ENCODE data around the gene EXOC4. TPM values are rescaled to one million over a fixed set of nuclear protein-coding genes. Genes with fewer than 3 reads are reported as not detected.

EXOC4 gene
- total RNA-seq, 1 experiment from 2014 or later: 71.0 TPM

DNA sequence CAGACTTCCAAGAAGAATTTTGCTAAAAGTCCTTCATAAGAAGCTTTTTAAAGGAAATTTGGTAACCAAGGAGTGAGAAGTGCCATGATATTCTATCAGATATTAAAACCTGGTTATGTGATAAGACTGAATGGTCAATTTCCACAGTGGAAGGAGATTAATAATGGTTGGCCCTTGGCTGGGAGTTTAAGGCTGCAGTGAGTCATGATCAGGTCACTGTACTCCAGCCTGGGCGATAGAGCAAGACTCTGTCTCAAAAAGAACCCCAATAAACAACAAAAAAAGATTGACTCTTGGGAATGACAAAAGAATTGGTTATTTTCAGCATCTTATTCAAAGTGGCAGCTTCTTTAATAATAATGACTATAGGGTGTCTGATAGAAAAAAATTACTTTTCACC is 37.2 kb downstream of the EXOC4 start:
- no peaks in the 10 kb centered on the region for H3K27me3 ChIP-seq (ENCODE audit: control insufficient read depth, insufficient read depth, low read length)
- intact Hi-C loops (cut with micrococcal nuclease; ENCODE audit: unreplicated experiment) (no loop called here), in situ Hi-C loops (cut with HindIII; ENCODE audit: low pct_unique_long_range_greater_than_20kb, low sequenced_read_pairs) (no loop called here)
- ChIA-PET CTCF (no interaction called here), POLR2A (no interaction called here)
- no peak overlapping the region for H3K27ac ChIP-seq (ENCODE audit: low read length)
- no peak overlapping the region for H3K4me3 ChIP-seq (ENCODE audit: low read depth in 2 of 2, low read length in 2 of 2)
- ATAC-seq (no peak), DNase-seq (ENCODE audit: low read depth, low spot score) (no peak)
- TF ChIP-seq TCF7L2 (IDR thresholded peaks at IDR 0.05; ENCODE audit: low read depth, low read length): no peak
- TF ChIP-seq, protein P1, sequence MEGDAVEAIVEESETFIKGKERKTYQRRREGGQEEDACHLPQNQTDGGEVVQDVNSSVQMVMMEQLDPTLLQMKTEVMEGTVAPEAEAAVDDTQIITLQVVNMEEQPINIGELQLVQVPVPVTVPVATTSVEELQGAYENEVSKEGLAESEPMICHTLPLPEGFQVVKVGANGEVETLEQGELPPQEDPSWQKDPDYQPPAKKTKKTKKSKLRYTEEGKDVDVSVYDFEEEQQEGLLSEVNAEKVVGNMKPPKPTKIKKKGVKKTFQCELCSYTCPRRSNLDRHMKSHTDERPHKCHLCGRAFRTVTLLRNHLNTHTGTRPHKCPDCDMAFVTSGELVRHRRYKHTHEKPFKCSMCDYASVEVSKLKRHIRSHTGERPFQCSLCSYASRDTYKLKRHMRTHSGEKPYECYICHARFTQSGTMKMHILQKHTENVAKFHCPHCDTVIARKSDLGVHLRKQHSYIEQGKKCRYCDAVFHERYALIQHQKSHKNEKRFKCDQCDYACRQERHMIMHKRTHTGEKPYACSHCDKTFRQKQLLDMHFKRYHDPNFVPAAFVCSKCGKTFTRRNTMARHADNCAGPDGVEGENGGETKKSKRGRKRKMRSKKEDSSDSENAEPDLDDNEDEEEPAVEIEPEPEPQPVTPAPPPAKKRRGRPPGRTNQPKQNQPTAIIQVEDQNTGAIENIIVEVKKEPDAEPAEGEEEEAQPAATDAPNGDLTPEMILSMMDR (IDR thresholded peaks at IDR 0.05): no peak
- TF ChIP-seq, protein P2, sequence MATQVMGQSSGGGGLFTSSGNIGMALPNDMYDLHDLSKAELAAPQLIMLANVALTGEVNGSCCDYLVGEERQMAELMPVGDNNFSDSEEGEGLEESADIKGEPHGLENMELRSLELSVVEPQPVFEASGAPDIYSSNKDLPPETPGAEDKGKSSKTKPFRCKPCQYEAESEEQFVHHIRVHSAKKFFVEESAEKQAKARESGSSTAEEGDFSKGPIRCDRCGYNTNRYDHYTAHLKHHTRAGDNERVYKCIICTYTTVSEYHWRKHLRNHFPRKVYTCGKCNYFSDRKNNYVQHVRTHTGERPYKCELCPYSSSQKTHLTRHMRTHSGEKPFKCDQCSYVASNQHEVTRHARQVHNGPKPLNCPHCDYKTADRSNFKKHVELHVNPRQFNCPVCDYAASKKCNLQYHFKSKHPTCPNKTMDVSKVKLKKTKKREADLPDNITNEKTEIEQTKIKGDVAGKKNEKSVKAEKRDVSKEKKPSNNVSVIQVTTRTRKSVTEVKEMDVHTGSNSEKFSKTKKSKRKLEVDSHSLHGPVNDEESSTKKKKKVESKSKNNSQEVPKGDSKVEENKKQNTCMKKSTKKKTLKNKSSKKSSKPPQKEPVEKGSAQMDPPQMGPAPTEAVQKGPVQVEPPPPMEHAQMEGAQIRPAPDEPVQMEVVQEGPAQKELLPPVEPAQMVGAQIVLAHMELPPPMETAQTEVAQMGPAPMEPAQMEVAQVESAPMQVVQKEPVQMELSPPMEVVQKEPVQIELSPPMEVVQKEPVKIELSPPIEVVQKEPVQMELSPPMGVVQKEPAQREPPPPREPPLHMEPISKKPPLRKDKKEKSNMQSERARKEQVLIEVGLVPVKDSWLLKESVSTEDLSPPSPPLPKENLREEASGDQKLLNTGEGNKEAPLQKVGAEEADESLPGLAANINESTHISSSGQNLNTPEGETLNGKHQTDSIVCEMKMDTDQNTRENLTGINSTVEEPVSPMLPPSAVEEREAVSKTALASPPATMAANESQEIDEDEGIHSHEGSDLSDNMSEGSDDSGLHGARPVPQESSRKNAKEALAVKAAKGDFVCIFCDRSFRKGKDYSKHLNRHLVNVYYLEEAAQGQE (IDR thresholded peaks at IDR 0.05; ENCODE audit: insufficient read depth in 1 of 2, low read depth in 2 of 2, low read length in 1 of 2): no peak
- TF ChIP-seq SIN3A (IDR thresholded peaks at IDR 0.05; ENCODE audit: borderline replicate concordance, insufficient read depth, low read depth, low read length): no peak
- no peak for TF ChIP-seq POLR2AphosphoS5 (IDR thresholded peaks at IDR 0.05; ENCODE audit: low read depth, low read length)
- H3K36me3 ChIP-seq (ENCODE audit: control insufficient read depth, insufficient read depth, low read length): no peaks in the 10 kb centered on the region; the same call in 1 of the 2 replicates
- H3K9me3 ChIP-seq (ENCODE audit: control insufficient read depth, insufficient read depth, low read depth, low read length): no peaks in the 10 kb centered on the region
- H3K4me1 ChIP-seq (ENCODE audit: control insufficient read depth, insufficient read depth, low read length): no peaks in the 10 kb centered on the region
- no TSS peak for BruUV-seq (replicated peaks)

DNA sequence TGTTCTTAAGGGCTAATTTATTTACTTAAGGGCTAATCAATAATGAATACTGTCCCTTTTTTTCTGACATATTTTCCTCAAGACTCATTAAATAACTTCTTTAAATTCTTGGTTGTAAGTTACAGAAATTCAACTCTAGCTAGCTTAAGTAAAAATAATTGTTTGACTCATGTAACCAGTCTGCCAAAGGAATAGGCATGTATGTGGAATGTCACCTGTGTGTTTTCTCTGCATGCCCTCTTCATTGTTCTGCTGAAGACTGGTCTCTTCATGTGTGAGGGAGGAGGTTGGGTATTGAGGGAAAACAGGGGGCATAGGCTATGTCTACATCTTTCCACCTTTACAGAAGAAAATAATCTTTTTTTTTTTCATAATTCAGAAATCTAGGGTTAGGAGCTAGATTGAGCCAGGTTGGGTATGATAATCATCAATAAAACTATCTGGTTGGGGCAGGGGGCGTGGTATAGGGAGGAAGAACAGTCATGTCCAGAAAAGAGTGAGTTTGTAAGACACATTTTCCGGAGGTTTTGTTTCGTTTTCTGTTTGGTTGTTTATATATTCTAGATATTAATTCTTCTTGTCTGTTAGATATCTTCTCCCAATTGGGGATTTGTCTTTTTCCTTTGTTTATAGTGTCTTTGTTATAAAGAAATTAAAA is 37.9 kb downstream of the EXOC4 start:
- no peaks in the 10 kb centered on the region for H3K27me3 ChIP-seq (ENCODE audit: control insufficient read depth, insufficient read depth, low read length)
- DNase-seq (ENCODE audit: low read depth, low spot score) (no peak), ATAC-seq (no peak)
- no peak overlapping the region for H3K4me3 ChIP-seq (ENCODE audit: low read depth in 2 of 2, low read length in 2 of 2)
- H3K4me1 ChIP-seq (ENCODE audit: control insufficient read depth, insufficient read depth, low read length): no peaks in the 10 kb centered on the region
- H3K27ac ChIP-seq (ENCODE audit: low read length): no peak overlapping the region
- H3K9me3 ChIP-seq (ENCODE audit: control insufficient read depth, insufficient read depth, low read depth, low read length): no peaks in the 10 kb centered on the region
- ChIA-PET CTCF (no interaction called here), POLR2A (no interaction called here)
- no TSS peak for BruUV-seq (replicated peaks)
- TF ChIP-seq TCF7L2 (IDR thresholded peaks at IDR 0.05; ENCODE audit: low read depth, low read length) (no peak), POLR2AphosphoS5 (IDR thresholded peaks at IDR 0.05; ENCODE audit: low read depth, low read length) (no peak)
- TF ChIP-seq, protein P1 (IDR thresholded peaks at IDR 0.05): no peak
- TF ChIP-seq, protein P2 (IDR thresholded peaks at IDR 0.05; ENCODE audit: insufficient read depth in 1 of 2, low read depth in 2 of 2, low read length in 1 of 2): no peak
- intact Hi-C loops (cut with micrococcal nuclease; ENCODE audit: unreplicated experiment): no loop called here
- in situ Hi-C loops (cut with HindIII; ENCODE audit: low pct_unique_long_range_greater_than_20kb, low sequenced_read_pairs): no loop called here
- no peaks in the 10 kb centered on the region; the same call in 1 of the 2 replicates for H3K36me3 ChIP-seq (ENCODE audit: control insufficient read depth, insufficient read depth, low read length)

Data from Panc1 (cell line).